CD14-positive monocyte (primary cell): ENCODE data around the gene APOL1. TPM values are rescaled to one million over a fixed set of nuclear protein-coding genes. Genes with fewer than 3 reads are reported as not detected.

Experiments
- DNase-seq, 3 donors: peaks; one replicate each; pipeline ENCODE4 v3.0.0-alpha.2; 2011 to 2022
- H2AFZ ChIP-seq: 2 replicates; pipeline ENCODE4 v1.6.0; 2012; ENCODE audit warnings: mild to moderate bottlenecking, low read depth, low read length, inconsistent platforms; ENCODE audit not compliant: insufficient read depth, poor library complexity, severe bottlenecking
- H3K27ac ChIP-seq, 2 donors: 1 replicate in 1 of 2; 2 replicates in 1 of 2; pipeline ENCODE4 v1.5.1; 2012 to 2013; ENCODE audit warnings: low read length in 2 of 2, control low read depth in 1 of 2, inconsistent platforms in 1 of 2, low read depth in 1 of 2, mild to moderate bottlenecking in 1 of 2
- H3K27me3 ChIP-seq, 2 donors: one replicate each; pipeline versions ENCODE4 v1.6.0 to v1.6.1; 2011 to 2013; ENCODE audit warnings: low read length in 2 of 2; ENCODE audit not compliant: control insufficient read depth in 2 of 2, insufficient read depth in 2 of 2
- H3K36me3 ChIP-seq, 2 donors: replicated peaks in 1 of 2; 1 replicate in 1 of 2; 2 replicates in 1 of 2; pipeline versions ENCODE4 v1.5.1 to v1.6.1; 2012 to 2013; ENCODE audit warnings: low read length in 2 of 2, control low read depth in 1 of 2, inconsistent platforms in 1 of 2, mild to moderate bottlenecking in 1 of 2; ENCODE audit not compliant: insufficient read depth in 2 of 2, control insufficient read depth in 1 of 2
- H3K4me1 ChIP-seq, 2 donors: 1 replicate in 1 of 2; 2 replicates in 1 of 2; pipeline versions ENCODE4 v1.5.1 to v1.6.1; 2012 to 2013; ENCODE audit warnings: low read length in 2 of 2, control low read depth in 1 of 2, inconsistent platforms in 1 of 2, mild to moderate bottlenecking in 1 of 2, moderate library complexity in 1 of 2; ENCODE audit not compliant: insufficient read depth in 2 of 2, control insufficient read depth in 1 of 2
- H3K4me2 ChIP-seq: replicated peaks from 2 replicates; pipeline ENCODE3; 2012; ENCODE audit warnings: low read length, moderate library complexity, mild to moderate bottlenecking; ENCODE audit not compliant: poor library complexity, severe bottlenecking; ENCODE audit errors: extremely low read depth
- H3K4me3 ChIP-seq, 3 experiments: fragments of 200-600 bp in 1 of 3; sonication (generic) in 1 of 3; replicated peaks in 1 of 3; 1 replicate in 2 of 3; 2 replicates in 1 of 3; pipeline ENCODE4 v1.5.1; 2011 to 2013; ENCODE audit warnings: low read length in 3 of 3, mild to moderate bottlenecking in 3 of 3, control low read depth in 2 of 3, low read depth in 2 of 3, inconsistent platforms in 1 of 3, moderate library complexity in 1 of 3
- H3K79me2 ChIP-seq: 2 replicates; pipeline ENCODE4 v1.6.0; 2012; ENCODE audit warnings: mild to moderate bottlenecking, control low read depth, inconsistent platforms, low read length, moderate library complexity; ENCODE audit not compliant: insufficient read depth
- H3K9ac ChIP-seq: 2 replicates; pipeline ENCODE4 v1.6.0; 2017; ENCODE audit warnings: low read length, mild to moderate bottlenecking; ENCODE audit not compliant: insufficient read depth, poor library complexity, severe bottlenecking
- H3K9me3 ChIP-seq, 2 donors: replicated peaks in 1 of 2; 1 replicate in 1 of 2; 2 replicates in 1 of 2; pipeline versions ENCODE4 v1.5.1 to v1.6.1; 2012 to 2013; ENCODE audit warnings: low read length in 2 of 2, control low read depth in 1 of 2; ENCODE audit not compliant: control insufficient read depth in 1 of 2, insufficient read depth in 1 of 2
- H4K20me1 ChIP-seq: 2 replicates; pipeline ENCODE4 v1.6.0; 2012; ENCODE audit warnings: mild to moderate bottlenecking, low read length, control low read depth, moderate library complexity; ENCODE audit not compliant: insufficient read depth
- H3K27ac Mint-ChIP-seq, 7 donors: one replicate each; pipeline ENCODE4 v1.8.0; 2020; ENCODE audit warnings: mild to moderate bottlenecking in 7 of 7, mixed read lengths in 7 of 7, moderate library complexity in 6 of 7, inconsistent platforms in 2 of 7
- H3K27me3 Mint-ChIP-seq, 3 donors: one replicate each; pipeline ENCODE4 v1.8.0; 2021 to 2022; ENCODE audit warnings: low read depth in 3 of 3, mild to moderate bottlenecking in 3 of 3, mixed read lengths in 3 of 3, moderate library complexity in 3 of 3, inconsistent platforms in 1 of 3
- H3K36me3 Mint-ChIP-seq, 2 donors: one replicate each; pipeline ENCODE4 v1.8.0; 2020; ENCODE audit warnings: mixed read lengths in 2 of 2, inconsistent platforms in 1 of 2, mild to moderate bottlenecking in 1 of 2
- H3K4me1 Mint-ChIP-seq: one replicate; pipeline ENCODE4 v1.8.0; 2020; ENCODE audit warnings: mild to moderate bottlenecking, mixed read lengths
- H3K4me3 Mint-ChIP-seq, 2 donors: one replicate each; pipeline ENCODE4 v1.8.0; 2020; ENCODE audit warnings: mild to moderate bottlenecking in 2 of 2, mixed read lengths in 2 of 2, moderate library complexity in 1 of 2
- H3K9me3 Mint-ChIP-seq, 7 donors: one replicate each; pipeline ENCODE4 v1.8.0; 2020 to 2022; ENCODE audit warnings: mixed read lengths in 7 of 7, mild to moderate bottlenecking in 6 of 7, moderate library complexity in 6 of 7, inconsistent platforms in 2 of 7
- WGBS: methylation state at CpG from one replicate; pipeline ENCODE4 v1.1.5; 2013; ENCODE audit warnings: missing lambda C conversion rate; ENCODE audit not compliant: insufficient coverage; 5-methylcytosine and 5-hydroxymethylcytosine counted together
- intact Hi-C, 2 donors: fragments of 100-400 bp; cut with micrococcal nuclease; formaldehyde crosslinking; loops; one replicate each; pipeline versions ENCODE4 v1.15.0 to v1.15.1; 2023
- polyA plus RNA-seq, 3 donors: library from polyadenylated mRNA; depleted of rRNA in 1 of 3; unstranded in 2 of 3; stranded (reverse) in 1 of 3; fragments of 300-500 nt in 2 of 3; fragments of >200 nt in 1 of 3; fragmentation: Illumina TruSeq in 2 of 3; gene quantifications; 1 replicate in 2 of 3; 2 replicates in 1 of 3; pipeline ENCODE4 v1.2.3, GENCODE V29; 2012 to 2021
- TF ChIP-seq, protein P1 (sequence below): fragments of 200-600 bp; IDR thresholded peaks from one replicate; pipeline ENCODE4 v1.8.0; 2022; ENCODE audit warnings: antibody characterized with exemption, mild to moderate bottlenecking

APOL1 gene
- polyA plus RNA-seq, 3 donors, result 3.4 to 7.5 (median 6.1) TPM

GRCh38 chr22:36293606-36294292, 40.8 kb downstream of the APOL1 start:
- intact Hi-C loops, result no loop called here
- no peak for DNase-seq
- H3K4me3 ChIP-seq, result no peak overlapping the region
- peaks cover 45% of the 10 kb centered on the region for H3K79me2 ChIP-seq
- no peak overlapping the region for H2AFZ ChIP-seq
- H3K27me3 Mint-ChIP-seq, result peaks cover 0 to 2% (median 0%) of the 10 kb centered on the region in 3 donors
- TF ChIP-seq, protein P1, sequence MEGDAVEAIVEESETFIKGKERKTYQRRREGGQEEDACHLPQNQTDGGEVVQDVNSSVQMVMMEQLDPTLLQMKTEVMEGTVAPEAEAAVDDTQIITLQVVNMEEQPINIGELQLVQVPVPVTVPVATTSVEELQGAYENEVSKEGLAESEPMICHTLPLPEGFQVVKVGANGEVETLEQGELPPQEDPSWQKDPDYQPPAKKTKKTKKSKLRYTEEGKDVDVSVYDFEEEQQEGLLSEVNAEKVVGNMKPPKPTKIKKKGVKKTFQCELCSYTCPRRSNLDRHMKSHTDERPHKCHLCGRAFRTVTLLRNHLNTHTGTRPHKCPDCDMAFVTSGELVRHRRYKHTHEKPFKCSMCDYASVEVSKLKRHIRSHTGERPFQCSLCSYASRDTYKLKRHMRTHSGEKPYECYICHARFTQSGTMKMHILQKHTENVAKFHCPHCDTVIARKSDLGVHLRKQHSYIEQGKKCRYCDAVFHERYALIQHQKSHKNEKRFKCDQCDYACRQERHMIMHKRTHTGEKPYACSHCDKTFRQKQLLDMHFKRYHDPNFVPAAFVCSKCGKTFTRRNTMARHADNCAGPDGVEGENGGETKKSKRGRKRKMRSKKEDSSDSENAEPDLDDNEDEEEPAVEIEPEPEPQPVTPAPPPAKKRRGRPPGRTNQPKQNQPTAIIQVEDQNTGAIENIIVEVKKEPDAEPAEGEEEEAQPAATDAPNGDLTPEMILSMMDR, result no peak
- no peaks in the 10 kb centered on the region for H3K9me3 ChIP-seq
- no peak overlapping the region for H3K4me2 ChIP-seq
- H3K4me1 ChIP-seq, result no peaks in the 10 kb centered on the region
- H3K27ac Mint-ChIP-seq, result peak overlapping the region in 1 of 7 donors; percentile 30
- H3K9me3 Mint-ChIP-seq, result peaks cover 0 to 6% (median 2%) of the 10 kb centered on the region in 7 donors
- no peak overlapping the region for H3K4me3 Mint-ChIP-seq
- no peaks in the 10 kb centered on the region for H3K4me1 Mint-ChIP-seq
- H4K20me1 ChIP-seq, result peaks cover 88% of the 10 kb centered on the region
- WGBS, result 94% methylated on average over 24 of the region's 26 CpGs
- H3K36me3 Mint-ChIP-seq, result peaks cover 85 to 97% of the 10 kb centered on the region in 2 donors
- no peaks in the 10 kb centered on the region for H3K27me3 ChIP-seq
- H3K36me3 ChIP-seq, result peaks cover 87% of the 10 kb centered on the region in 2 donors
- H3K27ac ChIP-seq, result no peak overlapping the region
- no peak overlapping the region for H3K9ac ChIP-seq

DNA sequence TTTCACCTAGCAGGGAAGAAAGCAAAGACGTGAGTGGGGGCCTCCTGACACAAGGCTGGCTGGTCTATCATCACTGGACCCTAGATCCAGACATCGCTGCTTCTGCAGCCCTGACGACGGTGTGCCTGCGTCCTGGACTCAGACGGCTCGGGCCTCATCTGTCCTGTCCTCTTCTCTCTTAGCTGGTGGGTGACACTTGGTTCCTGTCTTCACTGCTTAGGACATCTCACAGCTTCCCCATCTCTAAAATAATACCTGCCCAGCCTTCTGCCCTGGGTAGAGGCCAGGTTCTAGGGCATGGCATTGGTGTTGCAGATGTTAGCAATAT, 41.3 kb downstream of the APOL1 start:
- Histone ChIP-seq H3K9ac (no peak overlapping the region), H3K27ac (no peak overlapping the region), H3K9me3 (no peaks in the 10 kb centered on the region), H3K36me3 (peaks cover 87% of the 10 kb centered on the region in 2 donors), H2AFZ (no peak overlapping the region), H3K4me3 (no peak overlapping the region), H3K27me3 (no peaks in the 10 kb centered on the region), H3K4me2 (no peak overlapping the region), H3K4me1 (no peaks in the 10 kb centered on the region), H4K20me1 (peaks cover 88% of the 10 kb centered on the region), H3K79me2 (peaks cover 48% of the 10 kb centered on the region)
- Mint-ChIP-seq H3K9me3 (peaks cover 0 to 6% (median 2%) of the 10 kb centered on the region in 7 donors), H3K4me1 (no peaks in the 10 kb centered on the region), H3K27me3 (peaks cover 0 to 2% (median 0%) of the 10 kb centered on the region in 3 donors), H3K4me3 (no peak overlapping the region), H3K27ac (peak overlapping the region in 1 of 7 donors; percentile 53), H3K36me3 (peaks cover 85 to 97% of the 10 kb centered on the region in 2 donors)
- intact Hi-C loops, result no loop called here
- DNase-seq, result no peak
- TF ChIP-seq, protein P1, result no peak
- WGBS, result 100% methylated on average over 2 of the region's 7 CpGs
